K562 (cell line): ENCODE results near the gene IL12B. TPM values are rescaled to one million over a fixed set of nuclear protein-coding genes. Genes with fewer than 3 reads are reported as not detected.

Experiments used
- BHLHE40 ChIP-seq: IDR thresholded peaks from 2 replicates; pipeline ENCODE4 v1.6.1; 2011; ENCODE audit warnings: low read length, improper control_type of control experiment
- CSDE1 ChIP-seq, 2 experiments: fragments of 450-650 bp; IDR thresholded peaks; 2 replicates each; pipeline ENCODE4 v1.6.1; 2016; ENCODE audit warnings: mild to moderate bottlenecking in 1 of 2
- HES1 ChIP-seq: fragments of 450-650 bp; IDR thresholded peaks from 2 replicates; pipeline ENCODE4 v1.6.1; 2016; ENCODE audit warnings: low read depth, mild to moderate bottlenecking, moderate library complexity
- ILF3 ChIP-seq: fragments of 450-650 bp; IDR thresholded peaks from 2 replicates; pipeline ENCODE4 v1.6.1; 2018; ENCODE audit warnings: antibody characterized with exemption, mild to moderate bottlenecking, moderate library complexity, borderline replicate concordance
- IRF9 ChIP-seq: fragments of 450-650 bp; IDR thresholded peaks from 2 replicates; pipeline ENCODE4 v1.6.1; 2016; ENCODE audit warnings: missing biosample characterization, missing genetic modification characterization
- L3MBTL2 ChIP-seq: fragments of 450-650 bp; IDR thresholded peaks from 2 replicates; pipeline ENCODE4 v1.6.1; 2016; ENCODE audit warnings: mild to moderate bottlenecking, moderate library complexity
- LCOR ChIP-seq: sonication (generic); formaldehyde crosslinking; IDR thresholded peaks from 2 replicates; pipeline ENCODE4 v1.8.0; 2022; ENCODE audit warnings: mild to moderate bottlenecking, missing genetic modification reagents
- MTA3 ChIP-seq: fragments of 450-650 bp; formaldehyde crosslinking; IDR thresholded peaks from 2 replicates; pipeline ENCODE4 v1.6.1; 2017; ENCODE audit warnings: mild to moderate bottlenecking, borderline replicate concordance
- NBN ChIP-seq: fragments of 450-650 bp; IDR thresholded peaks from 2 replicates; pipeline ENCODE4 v1.6.1; 2016; ENCODE audit warnings: low read depth, mild to moderate bottlenecking
- NELFE ChIP-seq: IDR thresholded peaks from 2 replicates; pipeline ENCODE4 v1.6.1; 2011; ENCODE audit warnings: mild to moderate bottlenecking; ENCODE audit not compliant: insufficient read depth, insufficient read length
- NFIC ChIP-seq: fragments of 450-650 bp; IDR thresholded peaks from 2 replicates; pipeline ENCODE4 v1.6.1; 2017; ENCODE audit warnings: mild to moderate bottlenecking, inconsistent platforms
- PCBP1 ChIP-seq: fragments of 200-400 bp; formaldehyde crosslinking; IDR thresholded peaks from 2 replicates; pipeline ENCODE4 v1.6.1; 2018; ENCODE audit warnings: mild to moderate bottlenecking, low read depth, low read length; ENCODE audit not compliant: poor library complexity, severe bottlenecking
- PTBP1 ChIP-seq: fragments of 200-400 bp; formaldehyde crosslinking; IDR thresholded peaks from 2 replicates; pipeline ENCODE4 v1.6.1; 2017; ENCODE audit warnings: low read depth, low read length
- PTRF ChIP-seq: fragments of 450-650 bp; IDR thresholded peaks from 2 replicates; pipeline ENCODE4 v1.6.1; 2016; ENCODE audit warnings: mild to moderate bottlenecking, missing genetic modification characterization, missing compliant biosample characterization
- RCOR1 ChIP-seq, 2 experiments: IDR thresholded peaks; 2 replicates each; pipeline ENCODE4 v1.6.1; 2012; ENCODE audit warnings: low read depth in 2 of 2, low read length in 2 of 2, borderline replicate concordance in 1 of 2, improper control_type of control experiment in 1 of 2
- TRIM24 ChIP-seq, 2 experiments: fragments of 450-650 bp; IDR thresholded peaks; 2 replicates each; pipeline ENCODE4 v1.6.1; 2016
- TSC22D4 ChIP-seq: fragments of 450-650 bp; IDR thresholded peaks from 2 replicates; pipeline ENCODE4 v1.6.1; 2016; ENCODE audit warnings: missing genetic modification characterization, missing biosample characterization, control low read depth
- XRCC4 ChIP-seq: IDR thresholded peaks from one replicate; pipeline ENCODE4 v1.6.1; 2011; ENCODE audit not compliant: insufficient read depth, insufficient read length; ENCODE audit errors: extremely low read depth
- ZC3H8 ChIP-seq: fragments of 450-650 bp; IDR thresholded peaks from 2 replicates; pipeline ENCODE4 v1.6.1; 2017
- ZNF212 ChIP-seq: fragments of 450-650 bp; formaldehyde crosslinking; IDR thresholded peaks from 2 replicates; pipeline ENCODE4 v1.4.0; 2020; ENCODE audit warnings: mild to moderate bottlenecking
- ZNF431 ChIP-seq: sonication (generic); formaldehyde crosslinking; IDR thresholded peaks from 2 replicates; pipeline ENCODE4 v1.8.0; 2022; ENCODE audit warnings: mild to moderate bottlenecking, missing genetic modification reagents
- polyA plus RNA-seq, 8 experiments: library from polyadenylated mRNA; depleted of rRNA in 4 of 8; stranded (reverse) in 5 of 8; unstranded in 3 of 8; fragments of >200 nt; fragmentation: Nextera tagmentation in 2 of 8; fragmentation: Illumina TruSeq in 1 of 8; extraction: Ambion mirVana in 2 of 8; extraction: Trizol in 1 of 8; gene quantifications; 2 replicates each; pipeline versions ENCODE4 v1.2.1 to v1.2.3, GENCODE V29; 2011 to 2014; ENCODE audit warnings: inconsistent platforms in 1 of 8, missing spikeins in 1 of 8
- total RNA-seq, 7 experiments: library from RNA; depleted of rRNA in 6 of 7; stranded (reverse); fragments of >200 nt in 6 of 7; fragmentation: Illumina TruSeq in 2 of 7; extraction: Trizol in 2 of 7; gene quantifications; 2 replicates each; pipeline versions ENCODE4 v1.2.1 to v1.2.3, GENCODE V29; 2011 to 2021; ENCODE audit warnings: low replicate concordance in 1 of 7
- TF ChIP-seq, protein P1 (sequence below): IDR thresholded peaks from 3 replicates; pipeline ENCODE4 v1.6.1; 2011; ENCODE audit warnings: borderline replicate concordance, mild to moderate bottlenecking; ENCODE audit not compliant: insufficient read length, insufficient read depth
- TF ChIP-seq, protein P2 (sequence below): sonication (generic); formaldehyde crosslinking; IDR thresholded peaks from 2 replicates; pipeline ENCODE4 v1.8.0; 2022; ENCODE audit warnings: mild to moderate bottlenecking, missing genetic modification reagents
- TF ChIP-seq, protein P3 (sequence below): fragments of 250-450 bp; sonication (Bioruptor Pico); IDR thresholded peaks from 2 replicates; pipeline ENCODE4 v1.8.0; 2021; ENCODE audit warnings: moderate library complexity, mild to moderate bottlenecking, inconsistent platforms

Gene IL12B
- total and polyA plus RNA-seq, 9 of the 15 experiments (the other 6 are each of a cell fraction or from before 2014, with no cell fraction given) = not detected

DNA sequence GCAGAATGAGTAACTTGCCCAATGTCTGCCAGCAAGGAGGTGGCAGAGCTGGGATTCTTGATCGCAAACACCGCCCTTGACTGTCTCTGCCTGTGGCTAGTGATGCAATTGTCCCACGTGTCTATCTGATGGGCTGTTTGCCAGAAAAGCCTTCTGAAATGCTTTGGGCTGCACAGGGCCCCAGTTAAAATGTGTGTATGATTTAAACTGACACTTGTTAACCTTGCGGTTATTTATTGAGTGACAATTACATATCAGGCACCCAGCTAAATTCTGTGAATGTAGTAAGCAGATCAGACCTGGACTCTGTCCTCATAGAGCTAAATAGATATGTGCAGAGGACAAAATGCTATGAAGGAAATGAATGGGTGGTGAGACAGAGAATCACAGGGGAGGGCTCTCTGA, 11.6 kb upstream of the IL12B start (continued):
- TF ChIP-seq BHLHE40 = peak; percentile 72
- peak in 1 of 2 experiments; percentile 92; a peak in 2 of 4 replicates for TF ChIP-seq RCOR1 (IDR thresholded peaks at IDR 0.05; ENCODE audit: borderline replicate concordance in 1 of 2, low read depth in 2 of 2, low read length in 2 of 2)
- TF ChIP-seq HES1 = peak; percentile 92
- peak; percentile 28 to 65; a peak in 1 of 4 replicates for TF ChIP-seq TRIM24 (IDR thresholded peaks at IDR 0.05)
- TF ChIP-seq ZC3H8 = no peak
- TF ChIP-seq MTA3 = no peak
- TF ChIP-seq, protein P1, sequence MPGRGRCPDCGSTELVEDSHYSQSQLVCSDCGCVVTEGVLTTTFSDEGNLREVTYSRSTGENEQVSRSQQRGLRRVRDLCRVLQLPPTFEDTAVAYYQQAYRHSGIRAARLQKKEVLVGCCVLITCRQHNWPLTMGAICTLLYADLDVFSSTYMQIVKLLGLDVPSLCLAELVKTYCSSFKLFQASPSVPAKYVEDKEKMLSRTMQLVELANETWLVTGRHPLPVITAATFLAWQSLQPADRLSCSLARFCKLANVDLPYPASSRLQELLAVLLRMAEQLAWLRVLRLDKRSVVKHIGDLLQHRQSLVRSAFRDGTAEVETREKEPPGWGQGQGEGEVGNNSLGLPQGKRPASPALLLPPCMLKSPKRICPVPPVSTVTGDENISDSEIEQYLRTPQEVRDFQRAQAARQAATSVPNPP = no peak
- TF ChIP-seq PCBP1 = no peak
- TF ChIP-seq ZNF212 (CRISPR knock-in tag) = no peak
- TF ChIP-seq, protein P2, sequence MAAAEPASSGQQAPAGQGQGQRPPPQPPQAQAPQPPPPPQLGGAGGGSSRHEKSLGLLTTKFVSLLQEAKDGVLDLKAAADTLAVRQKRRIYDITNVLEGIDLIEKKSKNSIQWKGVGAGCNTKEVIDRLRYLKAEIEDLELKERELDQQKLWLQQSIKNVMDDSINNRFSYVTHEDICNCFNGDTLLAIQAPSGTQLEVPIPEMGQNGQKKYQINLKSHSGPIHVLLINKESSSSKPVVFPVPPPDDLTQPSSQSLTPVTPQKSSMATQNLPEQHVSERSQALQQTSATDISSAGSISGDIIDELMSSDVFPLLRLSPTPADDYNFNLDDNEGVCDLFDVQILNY = no peak
- no peak for TF ChIP-seq PTBP1
- TF ChIP-seq XRCC4 = no peak
- no peak for TF ChIP-seq LCOR (CRISPR knock-in tag)
- no peak for TF ChIP-seq PTRF
- TF ChIP-seq IRF9 = peak; percentile 35; the same call in 1 of the 2 replicates
- no peak for TF ChIP-seq CSDE1 (IDR thresholded peaks at IDR 0.05)
- peak; percentile 81 for TF ChIP-seq L3MBTL2
- no peak for TF ChIP-seq TSC22D4 (tag)
- no peak for TF ChIP-seq ILF3
- no peak for TF ChIP-seq NBN
- TF ChIP-seq ZNF431 (CRISPR knock-in tag) = no peak
- no peak for TF ChIP-seq NELFE
- TF ChIP-seq NFIC = peak; percentile 97
- TF ChIP-seq, protein P3, sequence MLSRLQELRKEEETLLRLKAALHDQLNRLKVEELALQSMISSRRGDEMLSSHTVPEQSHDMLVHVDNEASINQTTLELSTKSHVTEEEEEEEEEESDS (CRISPR knock-in tag) = no peak
